Amniotic epithelial cell (primary cell): ENCODE measurements around the gene POLR3A.

Experiments
- DNase-seq: peaks from one replicate; pipeline ENCODE4 v3.0.0-alpha.2; 2010; ENCODE audit warnings: low read depth

The POLR3A gene

DNA sequence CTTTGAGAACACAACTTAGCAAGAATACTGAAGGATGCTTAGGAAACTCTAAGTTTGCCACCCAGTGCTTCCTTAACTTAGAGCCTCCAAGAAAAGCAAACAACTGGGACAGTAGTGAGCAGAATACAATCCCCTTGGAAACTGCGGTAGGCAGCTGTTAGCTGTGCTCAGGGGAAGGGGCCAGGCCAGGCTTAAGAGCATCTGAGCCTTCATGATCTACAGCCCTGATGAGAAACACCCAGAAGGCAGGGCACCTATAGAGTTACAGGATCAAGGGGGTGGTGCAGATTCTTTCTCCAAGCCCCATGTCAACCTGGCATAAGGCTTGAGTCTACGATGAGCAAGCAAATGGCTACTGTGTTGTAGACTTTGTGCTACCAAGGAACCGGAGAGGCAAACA is 51.4 kb downstream of the POLR3A start:
- DNase-seq, result no peak

DNA sequence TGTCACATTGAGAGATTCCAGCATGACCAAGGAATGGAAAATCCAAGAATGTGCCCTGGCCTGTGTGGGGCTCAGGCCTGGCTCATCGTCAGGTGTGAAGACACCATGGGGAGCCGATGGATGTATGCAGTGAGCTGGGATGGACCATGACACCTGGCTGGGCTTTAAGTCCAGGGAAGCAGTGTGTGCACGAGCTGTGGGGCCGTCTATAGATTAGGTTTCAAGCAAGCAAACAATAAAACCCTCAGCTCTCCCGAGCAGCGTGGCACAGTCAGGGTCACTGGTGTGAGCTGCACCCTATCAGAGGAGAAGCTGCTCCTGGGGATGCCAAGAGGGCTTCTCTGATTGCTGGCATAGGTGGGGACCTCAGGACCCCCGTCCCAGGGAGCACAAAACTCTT is 52.3 kb downstream of the POLR3A start:
- DNase-seq, result no peak

DNA sequence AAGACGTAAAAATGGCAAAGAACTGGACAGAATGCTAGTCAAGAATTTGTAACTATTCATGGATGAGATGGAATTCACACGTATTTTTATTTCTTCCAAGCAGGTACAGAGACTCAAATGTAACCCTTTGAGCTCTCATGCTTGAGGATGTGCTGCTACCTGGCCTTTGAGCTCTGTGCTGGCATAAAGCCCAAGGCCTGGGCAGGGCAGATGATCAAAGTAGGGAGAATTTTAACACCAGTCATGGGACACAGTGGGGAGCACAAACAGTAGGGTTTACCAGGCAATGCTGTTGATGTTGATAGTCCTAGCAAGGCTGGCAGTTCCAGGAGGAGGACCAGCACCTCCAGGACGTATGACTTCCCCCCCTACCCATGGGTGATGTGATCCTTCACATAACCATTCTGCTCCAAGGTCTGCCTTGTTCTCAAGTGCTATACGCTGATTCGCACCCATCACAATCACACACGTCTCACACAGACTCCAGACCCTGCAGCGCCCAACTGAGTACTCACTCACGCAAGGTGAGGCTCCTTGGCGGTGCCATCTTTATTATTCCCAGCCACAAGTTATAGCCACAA is 54.1 kb downstream of the POLR3A start:
- no peak for DNase-seq

DNA sequence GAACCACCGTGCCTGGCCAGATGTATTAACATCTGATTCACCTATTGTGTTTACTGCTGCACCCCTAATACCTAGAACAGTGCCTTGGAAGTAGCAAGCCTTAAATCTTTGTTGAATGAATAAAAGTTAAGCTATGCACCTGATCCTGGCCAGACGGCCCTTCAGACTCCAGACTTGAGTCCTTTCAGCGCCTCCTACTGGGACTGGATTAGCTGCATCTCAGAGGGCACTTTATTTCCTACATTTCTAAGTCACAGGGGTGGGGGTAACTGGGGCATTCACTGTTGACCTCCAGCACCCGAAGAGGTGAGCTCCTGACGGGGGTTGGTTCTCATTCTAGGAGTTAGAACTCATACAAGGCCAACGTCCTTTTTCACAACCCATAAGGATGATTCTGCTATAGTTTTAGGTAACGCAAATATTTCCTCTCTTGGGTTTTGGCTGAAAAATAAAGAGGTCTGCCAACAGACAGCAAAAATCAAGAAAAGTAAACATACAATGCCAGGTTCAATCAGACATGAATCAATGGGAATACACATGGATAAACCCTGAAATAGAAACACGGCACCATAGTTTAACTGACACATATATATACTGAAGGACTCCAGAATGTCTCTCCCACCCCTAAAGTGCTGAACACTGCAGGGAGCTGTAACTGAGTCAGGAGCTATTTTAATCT is 54.8 kb downstream of the POLR3A start:
- peak; percentile 69 for DNase-seq

DNA sequence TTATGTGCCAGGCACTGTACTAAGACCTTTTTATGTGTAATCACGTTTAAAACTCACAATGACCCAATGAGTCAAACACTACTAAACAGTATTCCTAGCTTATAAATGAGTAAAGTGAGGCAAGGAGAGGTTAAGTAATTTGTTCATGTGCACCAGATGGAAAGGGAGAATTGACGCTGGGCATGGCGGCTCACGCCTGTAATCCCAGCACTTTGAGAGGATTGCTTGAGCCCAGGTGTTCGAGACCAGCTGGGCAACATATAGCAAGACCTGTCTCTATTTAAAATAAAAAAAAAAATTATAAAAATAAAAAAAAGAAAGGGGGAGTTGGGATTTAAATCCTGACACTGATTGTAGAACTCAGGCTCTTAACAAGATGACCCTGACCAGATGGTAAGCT is 56.0 kb downstream of the POLR3A start:
- no peak for DNase-seq

DNA sequence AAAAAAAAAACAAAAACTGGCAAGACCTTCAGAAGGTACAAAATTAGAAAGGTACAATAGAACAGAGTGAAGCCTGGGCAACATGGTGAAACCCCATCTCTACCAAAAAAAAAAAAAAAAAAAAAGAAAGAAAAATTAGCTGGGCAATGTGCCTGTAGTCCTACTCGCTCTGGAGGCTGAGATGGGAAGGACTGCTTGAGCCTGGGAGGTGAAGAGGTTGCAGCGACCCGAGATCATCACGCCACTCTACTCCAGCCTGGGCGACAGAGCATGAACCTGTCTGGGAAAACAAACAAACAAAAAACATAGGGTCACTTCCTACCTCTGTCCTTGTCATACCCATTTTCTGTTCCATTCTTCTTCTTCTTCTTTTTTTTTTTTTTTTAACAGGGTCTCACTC is 57.2 kb downstream of the POLR3A start:
- no peak for DNase-seq

DNA sequence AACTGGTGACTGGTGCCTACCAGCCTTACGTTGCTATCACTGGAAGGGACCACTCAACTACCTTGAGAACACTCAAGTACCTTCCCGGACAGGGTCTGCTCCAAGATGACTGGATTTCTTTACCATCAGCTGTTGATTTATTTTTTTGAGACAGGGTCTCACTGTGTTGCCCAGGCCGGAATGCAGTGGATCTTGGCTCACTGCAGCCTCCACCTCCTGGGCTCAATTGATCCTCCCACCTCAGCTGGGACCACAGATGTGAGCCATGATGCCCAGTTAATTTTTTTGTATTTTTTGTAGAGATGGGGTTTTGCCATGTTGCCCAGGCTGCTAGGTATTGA is 57.5 kb downstream of the POLR3A start:
- DNase-seq, result no peak

DNA sequence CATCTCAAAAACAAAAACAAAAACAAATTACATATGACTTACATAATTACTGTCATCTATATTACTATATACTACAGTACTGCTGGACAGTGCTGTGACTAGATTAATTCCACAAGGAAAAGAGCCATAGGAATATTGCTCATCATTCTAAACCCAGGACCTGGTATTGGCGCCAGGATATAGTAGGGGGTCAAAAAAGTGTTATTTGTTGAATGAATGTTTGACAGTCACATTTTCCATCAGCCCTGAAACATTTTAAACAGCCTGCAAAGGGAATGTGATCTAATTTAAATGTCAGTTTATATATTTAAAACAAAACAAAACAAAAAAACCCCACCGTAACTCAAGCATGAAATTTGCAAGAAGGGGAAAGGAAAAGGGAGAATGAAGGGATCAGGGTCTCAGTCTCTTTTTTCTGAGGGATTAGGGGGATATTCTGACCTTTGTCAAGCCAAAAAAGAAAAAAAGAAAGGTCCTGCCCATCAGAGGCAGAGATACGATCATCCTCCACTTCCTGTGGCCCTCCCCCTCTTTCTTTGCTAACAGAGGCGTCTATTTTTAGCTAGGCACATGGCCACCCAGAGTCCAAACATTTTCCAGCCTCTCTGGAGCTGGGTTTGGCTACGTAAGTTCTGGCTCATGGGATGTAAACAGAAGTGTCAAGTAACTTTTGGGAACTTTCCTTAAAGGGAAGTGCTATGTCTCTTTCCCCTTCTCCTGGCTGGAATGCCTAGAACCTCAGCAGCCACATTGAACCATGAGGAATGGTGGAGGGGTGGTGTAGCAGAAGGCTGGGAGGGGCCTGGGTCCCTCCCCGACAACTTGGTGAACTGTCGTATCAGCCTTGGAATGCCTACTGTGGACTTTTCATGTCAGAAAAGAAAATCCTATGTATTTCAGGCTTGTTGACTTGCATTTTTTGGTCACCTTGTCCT is 58.2 kb downstream of the POLR3A start:
- peak; percentile 85 for DNase-seq

DNA sequence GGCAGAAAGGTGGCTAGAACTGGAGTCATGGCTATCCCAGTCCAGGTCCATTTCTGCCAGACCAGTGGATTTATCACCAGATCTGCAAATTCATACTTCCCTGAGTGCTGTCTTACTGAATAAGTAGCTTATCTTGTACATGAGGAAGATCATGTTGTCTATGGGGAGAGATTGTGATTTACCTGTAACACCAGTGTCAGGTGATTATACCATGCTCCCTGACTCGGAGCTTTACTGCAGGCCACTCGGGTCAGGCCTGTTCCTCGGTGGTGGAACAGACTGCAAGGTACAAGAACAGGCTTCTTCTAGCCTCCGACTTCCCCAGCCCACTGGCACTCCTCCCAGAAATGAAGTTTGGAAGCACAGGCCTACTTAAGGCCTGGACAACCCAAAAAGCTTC is 60.2 kb downstream of the POLR3A start:
- no peak for DNase-seq

DNA sequence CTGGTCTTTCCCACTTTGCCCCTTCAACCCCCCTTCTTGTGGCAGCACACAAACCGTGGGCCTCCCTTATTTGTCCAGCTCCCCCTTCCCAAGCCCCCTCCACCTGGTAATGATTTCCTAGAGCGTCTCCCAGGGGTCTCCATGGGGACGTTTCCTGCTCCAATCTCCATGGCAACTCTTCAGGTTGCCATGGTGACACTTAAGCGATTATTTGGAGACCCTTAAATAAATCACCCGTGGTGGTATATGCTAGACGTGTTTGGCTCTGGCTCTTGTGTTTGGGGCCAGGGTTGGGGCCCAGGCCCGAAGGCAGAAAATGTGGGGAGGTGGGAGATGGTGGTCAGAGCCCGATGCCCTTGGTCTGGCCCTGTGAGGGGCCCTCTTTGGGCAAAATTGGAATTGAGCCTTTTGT is 61.7 kb downstream of the POLR3A start:
- no peak for DNase-seq

DNA sequence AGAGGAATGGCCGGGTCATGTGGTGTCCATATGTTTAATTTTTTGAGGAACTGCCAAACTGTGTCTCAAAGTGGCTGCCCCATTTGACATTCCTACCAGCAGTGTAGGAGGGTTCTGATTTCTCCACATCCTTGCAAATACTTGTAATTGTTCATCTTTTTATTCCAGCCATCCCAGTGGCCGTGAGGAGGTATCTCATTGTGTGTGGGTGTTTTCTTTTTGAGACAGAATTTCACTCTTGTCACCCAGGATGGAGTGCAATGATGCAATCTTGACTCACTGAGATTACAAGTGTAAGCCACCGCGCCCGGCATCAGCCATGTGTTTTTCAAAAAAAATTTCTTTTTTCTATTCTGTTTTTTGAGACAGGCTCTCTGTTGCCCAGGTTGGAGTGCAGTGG is 64.0 kb downstream of the POLR3A start:
- peak; percentile 79 for DNase-seq

DNA sequence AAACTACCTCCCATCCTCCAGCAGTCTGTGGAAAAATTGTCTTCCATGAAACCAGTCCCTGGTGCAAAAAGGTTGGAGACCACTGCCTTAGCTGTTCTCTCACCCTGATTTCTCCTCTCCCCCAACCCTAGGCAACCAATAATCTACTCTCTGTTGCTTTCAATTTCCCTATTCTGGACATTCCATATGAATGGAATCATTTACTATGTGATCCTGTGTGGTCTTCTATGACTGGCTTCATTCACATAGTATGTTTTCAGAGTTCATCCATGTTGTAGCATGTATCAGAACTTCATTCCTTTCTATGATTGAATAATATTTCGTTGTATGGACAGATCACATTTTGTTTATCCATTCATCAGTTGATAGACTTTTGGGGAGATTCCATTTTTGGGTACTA is 64.5 kb downstream of the POLR3A start:
- peak; percentile 8 for DNase-seq

DNA sequence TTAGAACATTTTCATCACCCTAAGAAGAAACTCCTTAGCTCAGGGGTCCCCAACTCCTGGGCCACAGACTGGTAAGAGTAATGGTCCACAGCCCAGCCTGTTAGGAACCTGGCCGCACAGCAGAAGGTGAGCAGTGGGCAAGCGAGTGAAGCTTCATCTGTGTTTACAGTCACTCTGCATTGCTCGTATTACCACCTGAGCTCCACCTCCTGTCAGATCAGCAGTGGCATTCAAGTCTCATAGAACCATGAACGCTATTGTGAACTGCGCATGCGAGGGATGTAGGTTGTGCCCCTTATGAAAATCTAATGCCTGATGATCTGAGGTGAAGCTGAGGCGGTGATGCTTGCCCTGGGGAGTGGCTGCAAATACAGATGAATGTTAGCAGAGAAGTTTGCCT is 65.4 kb downstream of the POLR3A start:
- DNase-seq, result no peak

DNA sequence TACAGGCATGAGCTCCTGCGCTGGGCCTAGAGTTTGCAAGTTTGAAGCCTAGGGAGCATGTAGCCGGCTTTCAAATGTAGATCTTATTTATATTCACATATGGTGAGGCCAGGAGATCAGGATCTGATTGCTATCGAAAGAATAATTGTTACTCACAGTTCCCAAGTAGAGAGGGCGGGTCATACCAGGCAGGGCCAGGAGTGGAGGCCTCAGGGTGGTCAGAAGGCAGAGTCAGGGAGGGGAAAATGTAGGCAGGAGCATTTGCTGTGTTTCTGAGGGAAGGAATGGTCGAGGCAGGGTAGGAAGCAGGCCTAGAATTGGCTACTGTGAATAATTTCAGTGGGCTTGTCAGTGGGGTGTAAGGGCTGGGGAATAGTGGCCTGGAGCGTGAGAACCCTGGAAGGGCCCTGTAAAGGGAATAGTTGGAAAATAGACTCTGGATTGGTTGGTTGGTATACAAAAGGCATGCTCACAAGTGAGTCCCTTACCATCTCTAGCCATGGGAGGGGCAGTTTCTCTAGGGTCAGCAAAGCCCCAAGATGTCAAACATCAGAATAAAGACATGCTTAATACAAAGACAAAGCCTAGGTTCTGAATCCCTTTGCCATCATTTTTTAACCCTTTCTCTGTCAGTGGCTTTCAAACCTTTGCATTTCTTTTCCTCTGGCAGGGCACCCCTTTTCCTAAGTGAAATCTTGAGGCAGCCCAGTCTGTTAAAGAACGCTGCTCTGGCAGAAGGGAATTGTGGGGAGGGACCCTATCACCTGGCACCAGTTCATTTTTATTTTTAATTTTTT is 66.8 kb downstream of the POLR3A start:
- no peak for DNase-seq

DNA sequence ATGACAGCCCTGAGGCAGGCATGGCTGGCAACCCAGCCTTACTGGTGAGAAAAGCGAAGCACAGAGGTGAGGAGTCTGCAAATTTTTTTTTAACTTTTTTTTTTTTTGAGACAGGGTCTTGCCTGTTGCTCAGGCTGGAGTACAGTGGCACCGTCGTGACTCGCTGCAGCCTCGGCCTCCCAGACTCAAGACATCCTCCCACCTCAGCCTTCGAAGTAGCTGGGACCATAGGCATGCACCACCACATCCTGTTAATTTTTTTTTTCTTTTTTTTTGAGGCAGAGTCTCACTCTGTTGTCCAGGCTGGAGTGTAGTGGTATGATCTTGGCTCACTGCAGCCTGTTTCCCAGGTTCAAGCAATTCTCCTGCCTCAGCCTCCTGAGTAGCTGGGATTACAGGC is 67.6 kb downstream of the POLR3A start:
- DNase-seq, result no peak

DNA sequence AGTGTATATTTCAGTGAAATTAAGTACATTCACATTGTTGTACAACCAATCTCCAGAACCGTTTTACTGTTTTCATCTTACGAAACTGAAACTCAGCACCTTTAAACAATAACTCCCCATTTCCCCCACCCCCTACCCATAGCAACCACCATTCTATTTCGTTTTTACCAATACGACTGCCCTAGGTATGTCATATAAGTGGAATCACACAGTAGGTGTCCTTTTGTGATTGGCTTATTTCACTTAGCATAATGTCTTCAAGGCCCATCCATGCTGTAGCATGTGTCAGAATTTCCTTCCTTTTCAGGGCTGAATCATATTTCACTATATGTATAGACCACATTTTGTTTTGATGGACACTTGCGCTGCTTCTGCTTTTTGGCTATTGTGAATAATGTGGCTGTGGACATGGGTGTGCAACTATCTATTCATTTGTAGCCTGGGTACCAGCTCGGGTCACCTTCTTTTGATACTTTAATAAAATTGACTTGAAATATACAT is 68.4 kb downstream of the POLR3A start:
- DNase-seq, result no peak

DNA sequence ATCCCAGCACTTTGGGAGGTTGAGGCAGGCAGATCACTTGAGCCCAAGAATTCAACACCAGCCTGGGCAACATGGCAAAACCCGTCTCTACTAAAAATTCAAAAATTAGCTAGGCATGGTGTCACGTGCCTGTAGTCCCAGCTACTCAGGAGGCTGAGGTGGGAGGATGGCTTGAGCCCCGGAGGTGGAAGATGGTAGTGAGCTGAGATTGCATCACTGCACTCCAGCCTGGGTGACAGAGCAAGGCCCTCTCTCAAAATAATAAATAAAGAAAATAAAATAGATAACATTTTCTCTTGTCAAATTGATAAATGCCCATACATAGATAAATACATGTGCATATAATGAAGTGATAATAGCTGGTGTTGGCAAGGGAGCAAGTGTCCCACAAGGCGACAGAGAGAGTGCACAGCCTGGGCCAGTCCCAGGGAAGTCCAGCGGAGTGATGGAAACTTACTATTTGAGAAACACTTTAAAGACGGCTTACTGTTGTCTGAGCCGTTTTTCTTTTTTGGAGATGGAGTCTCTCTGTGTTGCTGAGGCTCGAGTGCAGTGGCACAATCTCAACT is 69.3 kb downstream of the POLR3A start:
- no peak for DNase-seq

DNA sequence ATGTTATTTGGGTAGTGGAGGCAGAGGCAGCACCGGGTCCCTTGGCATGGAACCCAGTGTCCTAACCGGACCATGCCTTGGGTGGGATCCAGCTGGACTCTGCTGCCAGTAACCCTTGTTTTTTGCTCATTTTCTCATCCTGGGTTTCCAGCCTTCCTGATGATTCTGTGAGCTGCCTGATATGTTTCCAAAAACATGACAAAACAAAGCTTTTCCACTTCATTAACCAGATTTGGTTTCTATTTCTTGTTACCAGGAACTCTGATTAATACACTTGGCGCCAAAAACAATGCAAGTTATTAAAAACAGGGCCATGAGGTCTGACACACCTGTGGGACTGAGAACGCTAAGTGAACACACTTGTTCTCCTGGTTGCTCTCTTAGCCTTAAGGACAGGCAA is 69.9 kb downstream of the POLR3A start:
- no peak for DNase-seq

DNA sequence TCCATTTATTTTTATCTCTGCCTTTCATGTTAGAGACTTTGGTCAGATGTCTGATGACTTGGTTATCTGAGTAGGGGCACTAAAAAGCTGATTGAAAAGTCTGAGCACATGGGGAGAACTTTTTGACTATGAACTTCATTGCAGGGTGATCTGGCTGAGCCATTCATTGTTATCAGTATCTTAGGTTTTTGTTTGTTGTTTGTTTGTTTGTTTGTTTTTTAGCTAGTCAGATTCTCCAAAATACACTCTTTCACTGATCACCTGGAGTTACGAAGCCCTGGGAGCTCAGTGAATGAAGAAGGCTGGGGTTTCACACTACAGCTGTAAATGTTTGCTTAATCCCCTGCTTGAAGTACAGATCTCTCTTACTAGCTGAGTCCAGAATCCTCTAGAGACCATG is 74.2 kb downstream of the POLR3A start:
- DNase-seq, result no peak

DNA sequence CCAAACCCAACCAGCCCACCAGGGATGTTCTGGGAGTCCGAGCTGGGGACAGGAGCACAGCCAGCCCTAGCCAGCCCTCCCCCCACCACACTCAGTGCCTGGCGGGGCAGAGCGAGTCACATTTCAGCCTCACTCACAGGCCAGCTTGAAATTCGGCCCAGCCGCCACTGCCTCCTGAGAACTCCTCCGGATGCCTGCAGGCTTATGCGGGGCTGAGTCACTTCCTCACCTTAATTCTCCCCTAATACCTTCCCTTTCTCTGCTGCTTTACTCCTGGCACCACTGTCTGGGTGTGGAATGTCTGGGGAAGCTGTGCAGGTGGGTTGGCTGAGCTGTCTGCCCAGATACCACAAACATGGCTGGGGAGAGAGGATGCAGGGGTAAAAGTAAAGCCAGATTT is 80.1 kb downstream of the POLR3A start:
- peak; percentile 63 for DNase-seq

DNA sequence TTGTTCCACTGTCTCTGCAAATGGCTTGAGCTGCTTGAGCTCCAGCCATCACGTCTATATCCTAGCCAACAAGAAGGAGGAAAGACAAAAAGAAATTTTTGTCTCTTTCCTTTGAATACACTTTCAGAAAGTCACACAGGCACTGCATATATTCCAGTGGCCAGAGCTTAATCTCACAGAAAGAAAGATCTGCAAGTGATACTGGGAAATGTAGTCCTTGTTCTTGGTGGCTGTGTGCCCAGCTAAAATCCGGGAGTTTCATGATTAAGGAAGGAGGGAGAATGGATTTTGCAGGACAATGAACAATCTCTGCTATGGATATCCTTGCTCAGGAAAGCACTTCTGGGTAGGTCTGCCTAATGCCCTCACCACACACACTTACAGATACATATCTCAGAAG is 83.2 kb downstream of the POLR3A start:
- DNase-seq, result no peak

DNA sequence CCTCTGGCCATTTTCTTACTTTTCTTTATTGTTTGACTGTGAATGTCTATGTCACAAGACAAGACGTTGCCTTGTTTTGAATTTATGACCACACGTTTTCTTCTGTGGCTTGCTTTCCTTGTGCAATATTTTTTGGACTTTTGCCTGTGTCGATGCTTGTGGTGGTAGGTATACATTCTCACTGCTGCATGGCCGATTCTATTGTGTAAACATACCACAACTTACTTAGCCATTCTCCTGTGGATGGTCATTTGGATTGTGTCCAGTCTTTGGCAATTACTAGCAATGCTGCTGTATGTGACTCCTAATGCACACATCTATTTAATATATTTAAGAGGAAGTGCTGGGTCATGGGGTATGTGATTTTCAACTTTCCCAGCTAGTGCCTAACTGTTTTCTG is 84.8 kb downstream of the POLR3A start:
- DNase-seq, result peak; percentile 94
